ENCODE results near the gene TPM1.

Gene TPM1

GRCh38 chr15:63071288-63071909, 28.9 kb downstream of the TPM1 start:
- Histone ChIP-seq H4K20me1 (ENCODE audit: insufficient read depth) (no peaks in the 10 kb centered on the region), H3K27me3 (ENCODE audit: insufficient read depth, low read depth) (no peaks in the 10 kb centered on the region), H3K4me1 (ENCODE audit: low read depth, poor library complexity, severe bottlenecking) (no peaks in the 10 kb centered on the region), H3K27ac (no peak overlapping the region), H3K79me2 (ENCODE audit: insufficient read depth, low read depth) (no peaks in the 10 kb centered on the region), H3K4me2 (no peak overlapping the region), H3K36me3 (ENCODE audit: insufficient read depth) (no peaks in the 10 kb centered on the region), H3K4me3 (IDR thresholded peaks at IDR 0.05; ENCODE audit: insufficient read depth, low read depth, low read length) (no peak overlapping the region), H2AFZ (ENCODE audit: low read depth) (no peak overlapping the region), H3K9ac (no peak overlapping the region)
- TF ChIP-seq CTCF (conservative IDR thresholded peaks at IDR 0.05; ENCODE audit: low read depth, low read length) = no peak

- Histone ChIP-seq H3K4me3 (IDR thresholded peaks at IDR 0.05; ENCODE audit: insufficient read depth, low read depth, low read length) (no peak overlapping the region), H3K9ac (no peak overlapping the region), H3K27ac (no peak overlapping the region), H3K4me1 (ENCODE audit: low read depth, poor library complexity, severe bottlenecking) (no peaks in the 10 kb centered on the region), H2AFZ (ENCODE audit: low read depth) (no peak overlapping the region), H3K4me2 (no peak overlapping the region), H3K36me3 (ENCODE audit: insufficient read depth) (no peaks in the 10 kb centered on the region), H3K27me3 (ENCODE audit: insufficient read depth, low read depth) (no peaks in the 10 kb centered on the region), H4K20me1 (ENCODE audit: insufficient read depth) (no peaks in the 10 kb centered on the region), H3K79me2 (ENCODE audit: insufficient read depth, low read depth) (no peaks in the 10 kb centered on the region)
- no peak for TF ChIP-seq CTCF (conservative IDR thresholded peaks at IDR 0.05; ENCODE audit: low read depth, low read length)
These were observed 29.6 kb downstream of the TPM1 start for GRCh38 chr15:63072023-63072650.

- no peaks in the 10 kb centered on the region for H3K4me1 ChIP-seq (ENCODE audit: low read depth, poor library complexity, severe bottlenecking)
These were observed 30.3 kb downstream of the TPM1 start for GRCh38 chr15:63072809-63073277.

GRCh38 chr15:63073497-63074172, 31.1 kb downstream of the TPM1 start:
- Histone ChIP-seq H3K9ac (no peak overlapping the region), H3K36me3 (ENCODE audit: insufficient read depth) (no peaks in the 10 kb centered on the region), H3K4me2 (no peak overlapping the region), H3K4me1 (ENCODE audit: low read depth, poor library complexity, severe bottlenecking) (no peaks in the 10 kb centered on the region), H3K27ac (no peak overlapping the region), H3K79me2 (ENCODE audit: insufficient read depth, low read depth) (no peaks in the 10 kb centered on the region), H3K27me3 (ENCODE audit: insufficient read depth, low read depth) (no peaks in the 10 kb centered on the region), H2AFZ (ENCODE audit: low read depth) (no peak overlapping the region), H4K20me1 (ENCODE audit: insufficient read depth) (no peaks in the 10 kb centered on the region), H3K4me3 (IDR thresholded peaks at IDR 0.05; ENCODE audit: insufficient read depth, low read depth, low read length) (no peak overlapping the region)
- no peak for TF ChIP-seq CTCF (conservative IDR thresholded peaks at IDR 0.05; ENCODE audit: low read depth, low read length)

More at GRCh38 chr15:63072809-63073277, 30.3 kb downstream of the TPM1 start:
- Histone ChIP-seq H3K4me2 (no peak overlapping the region), H3K27me3 (ENCODE audit: insufficient read depth, low read depth) (no peaks in the 10 kb centered on the region), H3K79me2 (ENCODE audit: insufficient read depth, low read depth) (no peaks in the 10 kb centered on the region), H4K20me1 (ENCODE audit: insufficient read depth) (no peaks in the 10 kb centered on the region), H3K4me3 (IDR thresholded peaks at IDR 0.05; ENCODE audit: insufficient read depth, low read depth, low read length) (no peak overlapping the region), H3K36me3 (ENCODE audit: insufficient read depth) (no peaks in the 10 kb centered on the region), H2AFZ (ENCODE audit: low read depth) (no peak overlapping the region), H3K27ac (no peak overlapping the region), H3K9ac (no peak overlapping the region)
- no peak for TF ChIP-seq CTCF (conservative IDR thresholded peaks at IDR 0.05; ENCODE audit: low read depth, low read length)

Measured in KMS-11 (cell line).